PC-9 (cell line): ENCODE measurements around the gene CMSS1.

Experiments
- CTCF ChIP-seq: fragments of 200-600 bp; sonication (generic); conservative IDR thresholded peaks from 2 replicates; pipeline ENCODE4 v1.6.1; 2017; ENCODE audit warnings: mixed run types, antibody characterized with exemption, mild to moderate bottlenecking, moderate library complexity
- EZH2 ChIP-seq: fragments of 200-600 bp; sonication (generic); IDR thresholded peaks from 2 replicates; pipeline ENCODE4 v1.8.0; 2017; ENCODE audit warnings: antibody characterized with exemption, low read depth

- TF ChIP-seq CTCF = no peak
- TF ChIP-seq EZH2 = no peak
Observed at GRCh38 chr3:99920481-99921376, 103.1 kb downstream of the CMSS1 start.
